GM21576 (cell line): ENCODE measurements around the gene TGIF2LX.
"Not testable (repeated sequence)": the region's sequence is repeated elsewhere in the genome, so short reads cannot be mapped to it uniquely, and the experiment has no call there.

Experiments
- ATAC-seq: cut with Tn5 transposase; IDR thresholded peaks from one replicate; pipeline ENCODE4 v1.9.1; 2021; ENCODE audit warnings: mild to moderate bottlenecking, moderate library complexity; ENCODE audit not compliant: unreplicated experiment

The TGIF2LX gene

DNA sequence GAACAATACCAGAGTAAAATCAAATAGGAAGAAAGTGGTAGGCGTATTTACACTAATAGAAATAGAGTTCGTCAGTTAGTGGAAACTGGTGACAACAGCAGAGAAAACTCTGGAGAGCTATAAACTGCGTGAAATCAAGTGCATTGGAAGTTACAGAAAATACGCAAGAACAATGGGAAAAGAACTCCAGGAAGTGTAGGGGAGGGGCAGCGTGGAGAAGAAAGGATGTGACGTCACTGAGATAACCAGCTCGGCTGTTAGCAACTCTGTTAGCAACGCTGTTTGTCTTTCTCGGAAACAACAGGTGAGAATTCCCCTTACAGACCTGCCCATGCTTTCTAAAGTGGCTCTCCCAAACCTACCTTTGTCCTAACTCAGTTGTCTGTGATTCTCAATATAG, at the start of gene TGIF2LX:
TSS of gene TGIF2LX (plus strand) at position 244 of the 400 bp plus-strand sequence. CDS start 178 bp downstream, outside the sequence.
- ATAC-seq: not testable (repeated sequence)

DNA sequence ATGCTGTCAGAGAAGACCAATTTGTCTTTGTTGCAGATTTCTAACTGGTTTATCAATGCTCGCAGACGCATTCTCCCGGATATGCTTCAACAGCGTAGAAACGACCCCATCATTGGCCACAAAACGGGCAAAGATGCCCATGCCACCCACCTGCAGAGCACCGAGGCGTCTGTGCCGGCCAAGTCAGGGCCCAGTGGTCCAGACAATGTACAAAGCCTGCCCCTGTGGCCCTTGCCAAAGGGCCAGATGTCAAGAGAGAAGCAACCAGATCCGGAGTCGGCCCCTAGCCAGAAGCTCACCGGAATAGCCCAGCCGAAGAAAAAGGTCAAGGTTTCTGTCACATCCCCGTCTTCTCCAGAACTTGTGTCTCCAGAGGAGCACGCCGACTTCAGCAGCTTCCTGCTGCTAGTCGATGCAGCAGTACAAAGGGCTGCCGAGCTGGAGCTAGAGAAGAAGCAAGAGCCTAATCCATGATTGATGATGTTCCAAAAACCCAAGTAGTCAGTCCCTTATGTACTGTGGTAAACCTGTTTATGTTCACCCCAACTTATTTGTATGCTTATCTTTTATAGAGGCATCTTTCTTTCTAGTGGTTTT, 728 bp downstream of the TGIF2LX start:
- ATAC-seq: not testable (repeated sequence)

DNA sequence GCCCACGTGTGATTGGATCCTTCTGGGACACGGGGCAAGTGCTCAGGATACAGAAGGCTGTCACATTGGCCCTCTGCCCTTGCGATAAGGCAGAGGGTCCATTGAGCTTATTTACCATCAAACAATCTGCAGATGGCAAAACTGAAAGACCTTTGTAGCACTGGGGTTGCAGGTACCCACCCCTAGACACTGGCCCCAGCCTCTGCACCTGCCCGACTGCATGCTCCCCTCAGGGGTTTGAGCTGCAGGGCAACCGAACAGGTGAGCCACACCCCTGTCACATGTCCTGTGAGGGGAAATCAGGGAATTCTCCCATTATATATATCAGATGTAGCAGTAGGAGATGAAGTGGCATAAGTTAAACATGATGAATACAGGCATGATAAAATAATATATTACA, 21.4 kb downstream of the TGIF2LX start:
- ATAC-seq: not testable (repeated sequence)

DNA sequence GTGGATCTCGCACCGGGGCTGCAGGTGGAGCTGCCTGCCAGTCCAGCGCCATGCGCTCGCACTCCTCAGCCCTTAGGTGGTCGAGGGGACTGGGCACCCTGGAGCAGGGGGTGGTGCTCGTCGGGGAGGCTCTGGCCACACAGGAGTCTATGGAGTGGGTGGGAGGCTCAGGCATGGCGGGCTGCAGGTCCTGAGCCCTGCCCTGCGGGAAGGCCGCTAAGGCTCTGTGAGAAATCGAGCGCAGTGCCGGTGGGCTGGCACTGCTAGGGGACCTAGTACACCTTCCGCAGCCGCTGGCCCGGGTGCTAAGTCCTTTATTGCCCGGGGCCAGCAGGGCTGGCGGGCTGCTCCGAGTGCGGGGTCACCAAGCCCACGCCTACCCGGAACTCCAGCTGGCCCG, 43.9 kb downstream of the TGIF2LX start:
- ATAC-seq: not testable (repeated sequence)
